Adrenal gland (tissue), 12 donors: ENCODE data around the gene EHD4. TPM values are rescaled to one million over a fixed set of nuclear protein-coding genes. Genes with fewer than 3 reads are reported as not detected.

ENCODE experiments used
- DNase-seq, 7 donors: peaks; one replicate each; pipeline ENCODE4 v3.0.0-alpha.2; 2019 to 2020
- H3K27ac ChIP-seq, 5 donors: fragments of 200-600 bp; sonication (generic) in 4 of 5; 1 replicate in 3 of 5; 2 replicates in 2 of 5; pipeline versions ENCODE4 v1.5.1 to v1.8.0; 2016 to 2020; ENCODE audit warnings: mild to moderate bottlenecking in 1 of 5
- H3K27me3 ChIP-seq: fragments of 200-600 bp; 2 replicates; pipeline ENCODE4 v1.8.0; 2021
- H3K36me3 ChIP-seq, 2 donors: fragments of 200-600 bp; replicated peaks in 1 of 2; 1 replicate in 1 of 2; 2 replicates in 1 of 2; pipeline versions ENCODE4 v1.5.1 to v1.8.0; 2018 to 2022
- H3K4me1 ChIP-seq, 2 donors: fragments of 200-600 bp; replicated peaks in 1 of 2; 1 replicate in 1 of 2; 2 replicates in 1 of 2; pipeline versions ENCODE4 v1.5.1 to v1.8.0; 2018 to 2021
- H3K4me3 ChIP-seq, 4 donors: fragments of 200-600 bp; sonication (generic) in 3 of 4; one replicate each; pipeline ENCODE4 v1.5.1; 2016 to 2018
- H3K9me3 ChIP-seq, 3 donors: fragments of 200-600 bp; sonication (generic) in 1 of 3; replicated peaks in 1 of 3; 1 replicate in 2 of 3; 2 replicates in 1 of 3; pipeline versions ENCODE4 v1.5.1 to v1.8.0; 2016 to 2021
- POLR2A ChIP-seq, 2 donors: fragments of 450-650 bp; IDR thresholded peaks; one replicate each; pipeline ENCODE4 v1.6.1; 2017; ENCODE audit warnings: antibody characterized with exemption in 2 of 2, mild to moderate bottlenecking in 2 of 2, moderate library complexity in 1 of 2
- WGBS, 4 donors: extraction: QIAGEN DNeasy Blood & Tissue Kit in 2 of 4; methylation state at CpG; one replicate each; pipeline versions ENCODE4 v1.1.5 to v1.1.7; 2013 to 2017; 5-methylcytosine and 5-hydroxymethylcytosine counted together
- intact Hi-C, 2 donors: fragments of 100-400 bp; cut with DNase I; formaldehyde crosslinking; loops; one replicate each; pipeline versions ENCODE4 v1.14.1 to v1.15.0; 2022 to 2023
- polyA plus RNA-seq, 3 donors: library from polyadenylated mRNA; stranded (reverse); fragments of 200-250 nt in 2 of 3; fragments of 350-450 nt in 1 of 3; fragmentation: Illumina TruSeq in 1 of 3; extraction: RNeasy Lipid Tissue Mini Kit (QIAGEN cat#74804) in 1 of 3; gene quantifications; one replicate each; pipeline ENCODE4 v1.2.3, GENCODE V29; 2013 to 2014
- total RNA-seq, 9 donors: library from RNA; depleted of rRNA in 4 of 9; stranded (reverse); fragments of >200 nt in 4 of 9; fragments of 120-200 nt in 1 of 9; fragmentation: NEBNext Ultra II Directional in 1 of 9; extraction: Animal tissue kit (Norgen Biotek cat#: 25700) in 1 of 9; gene quantifications; one replicate each; pipeline versions ENCODE4 v1.1.0 to v1.2.4, GENCODE V29; 2013 to 2023
- TF ChIP-seq, protein P1 (sequence below), 6 experiments: fragments of 450-650 bp in 4 of 6; fragments of 200-600 bp in 2 of 6; sonication (generic) in 1 of 6; IDR thresholded peaks; 1 replicate in 5 of 6; 2 replicates in 1 of 6; pipeline versions ENCODE4 v1.5.1 to v1.8.0; 2016 to 2021; ENCODE audit warnings: antibody characterized with exemption in 6 of 6, mild to moderate bottlenecking in 2 of 6, moderate library complexity in 1 of 6
- donor health status: healthy with polysubstance abuse.
- donor health status: Bipolar disorder and iron deficiency.
- donor health status: DM: yes; HTN: yes; CAD: no.
- donor health status: DM: no; HTN: no; CAD: no.
- donor health status: DM: no; HTN: no; CAD: no.
- donor health status: DM: yes; HTN: yes; CAD: no.

The EHD4 gene
- total and polyA plus RNA-seq, 12 donors: 2.0 to 17.0 (median 11.5) TPM

DNA sequence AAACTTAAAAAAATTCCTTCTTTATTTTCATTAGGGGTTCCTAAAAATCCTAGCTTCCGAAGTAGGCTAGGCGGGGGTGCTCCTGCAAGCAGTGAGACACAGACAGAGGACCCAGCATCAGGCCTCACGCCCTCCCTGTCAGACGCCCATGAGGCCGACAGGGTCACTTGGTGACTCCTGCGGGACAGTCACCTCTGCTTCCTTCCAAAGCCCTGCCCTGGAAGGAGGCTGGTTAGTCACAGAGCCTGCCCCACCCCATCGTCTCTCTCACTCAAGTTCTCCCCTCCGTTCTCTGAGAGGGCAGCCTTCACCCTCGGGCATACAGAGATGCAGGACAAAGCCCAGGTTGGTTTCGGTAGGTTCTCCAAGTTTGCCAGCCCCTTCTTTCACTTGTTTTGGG lies 38.6 kb downstream of the EHD4 start:
- H3K4me3 ChIP-seq: no peak overlapping the region
- TF ChIP-seq POLR2A (IDR thresholded peaks at IDR 0.05): no peak
- TF ChIP-seq, protein P1, sequence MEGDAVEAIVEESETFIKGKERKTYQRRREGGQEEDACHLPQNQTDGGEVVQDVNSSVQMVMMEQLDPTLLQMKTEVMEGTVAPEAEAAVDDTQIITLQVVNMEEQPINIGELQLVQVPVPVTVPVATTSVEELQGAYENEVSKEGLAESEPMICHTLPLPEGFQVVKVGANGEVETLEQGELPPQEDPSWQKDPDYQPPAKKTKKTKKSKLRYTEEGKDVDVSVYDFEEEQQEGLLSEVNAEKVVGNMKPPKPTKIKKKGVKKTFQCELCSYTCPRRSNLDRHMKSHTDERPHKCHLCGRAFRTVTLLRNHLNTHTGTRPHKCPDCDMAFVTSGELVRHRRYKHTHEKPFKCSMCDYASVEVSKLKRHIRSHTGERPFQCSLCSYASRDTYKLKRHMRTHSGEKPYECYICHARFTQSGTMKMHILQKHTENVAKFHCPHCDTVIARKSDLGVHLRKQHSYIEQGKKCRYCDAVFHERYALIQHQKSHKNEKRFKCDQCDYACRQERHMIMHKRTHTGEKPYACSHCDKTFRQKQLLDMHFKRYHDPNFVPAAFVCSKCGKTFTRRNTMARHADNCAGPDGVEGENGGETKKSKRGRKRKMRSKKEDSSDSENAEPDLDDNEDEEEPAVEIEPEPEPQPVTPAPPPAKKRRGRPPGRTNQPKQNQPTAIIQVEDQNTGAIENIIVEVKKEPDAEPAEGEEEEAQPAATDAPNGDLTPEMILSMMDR (IDR thresholded peaks at IDR 0.05): no peak
- intact Hi-C loops: no loop called here
- WGBS, 4 donors: 43 to 61% (median 55%) methylated on average over 9 to 10 of the region's 10 CpGs
- H3K27ac ChIP-seq: peak overlapping the region in 2 of 5 donors; percentile 22 to 79
- H3K36me3 ChIP-seq: no peaks in the 10 kb centered on the region
- no peaks in the 10 kb centered on the region for H3K27me3 ChIP-seq
- peak in 1 of 7 donors; percentile 43 for DNase-seq
- H3K4me1 ChIP-seq: peaks cover 6 to 47% of the 10 kb centered on the region in 2 donors
- no peaks in the 10 kb centered on the region for H3K9me3 ChIP-seq

DNA sequence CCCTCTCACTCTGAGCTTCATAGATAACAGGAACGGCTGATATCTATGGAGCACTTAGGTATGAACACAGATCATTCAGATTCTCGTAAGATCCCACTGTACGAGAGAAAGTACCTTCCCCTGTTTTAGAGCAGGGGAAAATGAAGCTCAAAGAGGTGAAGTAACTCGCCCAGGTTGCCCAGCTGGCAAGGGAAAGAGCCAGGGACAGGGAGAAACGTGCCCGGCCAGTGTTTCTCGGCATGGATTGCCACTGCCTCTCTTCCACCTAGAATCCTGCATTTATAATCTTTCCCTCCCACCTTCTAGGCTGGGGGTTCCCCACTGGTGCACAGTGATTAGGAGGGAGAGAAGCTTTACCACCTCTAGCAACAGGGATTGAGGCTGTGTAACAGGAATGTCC lies 39.0 kb downstream of the EHD4 start:
- Histone ChIP-seq H3K9me3 (no peaks in the 10 kb centered on the region), H3K36me3 (no peaks in the 10 kb centered on the region), H3K4me1 (peaks cover 6 to 47% of the 10 kb centered on the region in 2 donors), H3K4me3 (no peak overlapping the region), H3K27me3 (no peaks in the 10 kb centered on the region), H3K27ac (peak overlapping the region in 1 of 5 donors; percentile 79)
- WGBS, 4 donors: 85 to 94% (median 89%) methylated on average over 7 of the region's 7 CpGs
- intact Hi-C loops: no loop called here
- no peak for DNase-seq
- TF ChIP-seq, protein P1 (IDR thresholded peaks at IDR 0.05): no peak
- no peak for TF ChIP-seq POLR2A (IDR thresholded peaks at IDR 0.05)

DNA sequence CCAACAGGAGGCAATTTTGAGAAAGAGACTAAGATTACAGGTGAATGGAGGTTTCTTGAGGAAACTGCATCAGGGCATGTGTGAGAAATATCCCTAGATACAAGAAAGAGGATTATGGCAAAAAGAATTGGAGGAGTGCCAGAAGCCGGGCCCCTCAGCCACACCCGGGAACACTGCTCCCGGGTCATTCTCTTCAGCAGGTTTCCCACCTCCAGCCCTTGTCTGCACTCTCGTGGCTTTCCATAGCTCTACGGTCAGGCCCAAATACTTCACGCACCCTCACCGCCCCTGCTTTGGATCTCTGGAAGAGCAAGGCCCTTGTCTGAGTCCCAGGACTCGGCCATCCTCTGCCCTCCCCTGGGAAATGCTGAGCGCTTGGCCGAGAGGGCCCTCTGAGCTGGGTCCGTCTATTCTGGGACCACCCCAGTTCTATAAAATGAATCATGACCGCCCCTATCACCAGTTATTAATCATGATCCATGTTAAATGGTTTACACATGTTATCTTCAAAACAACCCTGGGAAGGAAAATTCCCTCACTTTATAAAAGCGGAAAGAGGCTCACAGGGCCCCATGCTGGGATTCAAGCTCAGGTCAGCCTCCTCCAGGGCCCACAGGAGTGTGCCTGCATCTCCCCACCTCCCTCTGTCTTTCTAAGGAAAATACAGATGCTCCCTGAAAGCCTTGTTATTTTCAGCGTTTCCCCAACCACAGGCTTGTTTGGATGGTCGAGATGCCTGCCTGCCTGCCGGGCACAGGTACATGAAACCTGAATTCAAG lies 39.7 kb downstream of the EHD4 start:
- TF ChIP-seq, protein P1 (IDR thresholded peaks at IDR 0.05): no peak
- no peak for TF ChIP-seq POLR2A (IDR thresholded peaks at IDR 0.05)
- H3K36me3 ChIP-seq: no peaks in the 10 kb centered on the region
- intact Hi-C loops: no loop called here
- H3K4me3 ChIP-seq: no peak overlapping the region
- H3K4me1 ChIP-seq: peaks cover 6 to 48% of the 10 kb centered on the region in 2 donors
- no peak for DNase-seq
- H3K9me3 ChIP-seq: no peaks in the 10 kb centered on the region
- 79 to 96% (median 83%) methylated on average over 14 to 16 of the region's 16 CpGs for WGBS, 4 donors
- no peaks in the 10 kb centered on the region for H3K27me3 ChIP-seq
- peak overlapping the region in 1 of 5 donors; percentile 79 for H3K27ac ChIP-seq

DNA sequence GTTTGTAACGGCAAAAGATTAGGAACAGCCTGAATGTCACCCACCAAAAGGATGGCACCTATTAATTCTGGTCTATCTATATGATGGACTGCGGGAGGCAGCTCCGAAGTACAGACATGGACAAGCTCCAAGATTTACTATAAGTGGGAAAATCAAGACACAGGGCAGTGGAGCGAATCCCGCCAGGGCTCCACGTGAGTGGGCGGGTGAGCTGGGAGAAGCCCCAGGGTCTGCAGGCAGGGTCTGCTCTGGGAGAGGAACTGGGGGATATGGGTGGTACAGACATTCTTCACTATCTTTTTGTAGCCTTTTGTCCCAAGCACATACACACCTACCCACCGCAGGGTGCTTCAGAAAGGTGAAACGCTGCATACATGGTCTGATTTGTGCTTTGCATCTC lies 40.3 kb downstream of the EHD4 start:
- no peak for DNase-seq
- TF ChIP-seq POLR2A (IDR thresholded peaks at IDR 0.05): no peak
- TF ChIP-seq, protein P1 (IDR thresholded peaks at IDR 0.05): no peak
- Histone ChIP-seq H3K4me3 (no peak overlapping the region), H3K36me3 (no peaks in the 10 kb centered on the region), H3K4me1 (peaks cover 6 to 47% of the 10 kb centered on the region in 2 donors), H3K27ac (no peak overlapping the region), H3K9me3 (no peaks in the 10 kb centered on the region), H3K27me3 (no peaks in the 10 kb centered on the region)
- WGBS, 4 donors: 93 to 98% (median 97%) methylated on average over 9 of the region's 9 CpGs
- intact Hi-C loops: no loop called here
